Activated CD8-positive, alpha-beta T cell treated with anti-CD3 and anti-CD28 coated beads for 36 hours (primary cell): ENCODE data around the gene FBXL14. TPM values are rescaled to one million over a fixed set of nuclear protein-coding genes. Genes with fewer than 3 reads are reported as not detected.

ENCODE experiments used
- ATAC-seq: fragments of 200-7000 bp; cut with Tn5 transposase; one replicate; pipeline ENCODE4 v1.10.0; 2021; ENCODE audit warnings: mild to moderate bottlenecking, moderate library complexity
- CTCF ChIA-PET: fragments of 350-600 bp; sonication (Branson Sonifier 250); formaldehyde crosslinking; loops from one replicate; lab custom pipeline; 2021; ENCODE audit warnings: antibody characterized with exemption; lab: Charles Lee
- POLR2A ChIA-PET: fragments of 350-600 bp; sonication (Branson Sonifier 250); formaldehyde crosslinking; loops from one replicate; lab custom pipeline; 2021; ENCODE audit warnings: antibody characterized with exemption; lab: Charles Lee
- DNase-seq: peaks from one replicate; pipeline ENCODE4 v3.0.0-alpha.2; 2020
- H3K27ac Mint-ChIP-seq: one replicate; pipeline ENCODE4 v1.8.0; 2021; ENCODE audit warnings: mild to moderate bottlenecking, mixed read lengths
- H3K27me3 Mint-ChIP-seq: one replicate; pipeline ENCODE4 v1.8.0; 2021; ENCODE audit warnings: mixed read lengths
- H3K36me3 Mint-ChIP-seq: one replicate; pipeline ENCODE4 v1.8.0; 2021; ENCODE audit warnings: low read depth, mixed read lengths
- H3K4me1 Mint-ChIP-seq: one replicate; pipeline ENCODE4 v1.8.0; 2021; ENCODE audit warnings: low read depth, mixed read lengths
- H3K4me3 Mint-ChIP-seq: one replicate; pipeline ENCODE4 v1.8.0; 2021; ENCODE audit warnings: mild to moderate bottlenecking, moderate library complexity, mixed read lengths
- H3K9me3 Mint-ChIP-seq: one replicate; pipeline ENCODE4 v1.8.0; 2021; ENCODE audit warnings: mixed read lengths
- intact Hi-C: fragments of 100-400 bp; cut with micrococcal nuclease; formaldehyde crosslinking; loops from one replicate; pipeline ENCODE4 v1.10.0; 2022
- total RNA-seq, 2 experiments: library from RNA; stranded (reverse); gene quantifications; one replicate each; pipeline ENCODE4 v1.2.3, GENCODE V29; 2021
- TF ChIP-seq, protein P1 (sequence below): fragments of 200-600 bp; IDR thresholded peaks from one replicate; pipeline ENCODE4 v1.8.0; 2022; ENCODE audit warnings: antibody characterized with exemption, mild to moderate bottlenecking

FBXL14 gene
- total RNA-seq, 2 experiments from 2014 or later: 23.3 to 25.1 TPM

DNA sequence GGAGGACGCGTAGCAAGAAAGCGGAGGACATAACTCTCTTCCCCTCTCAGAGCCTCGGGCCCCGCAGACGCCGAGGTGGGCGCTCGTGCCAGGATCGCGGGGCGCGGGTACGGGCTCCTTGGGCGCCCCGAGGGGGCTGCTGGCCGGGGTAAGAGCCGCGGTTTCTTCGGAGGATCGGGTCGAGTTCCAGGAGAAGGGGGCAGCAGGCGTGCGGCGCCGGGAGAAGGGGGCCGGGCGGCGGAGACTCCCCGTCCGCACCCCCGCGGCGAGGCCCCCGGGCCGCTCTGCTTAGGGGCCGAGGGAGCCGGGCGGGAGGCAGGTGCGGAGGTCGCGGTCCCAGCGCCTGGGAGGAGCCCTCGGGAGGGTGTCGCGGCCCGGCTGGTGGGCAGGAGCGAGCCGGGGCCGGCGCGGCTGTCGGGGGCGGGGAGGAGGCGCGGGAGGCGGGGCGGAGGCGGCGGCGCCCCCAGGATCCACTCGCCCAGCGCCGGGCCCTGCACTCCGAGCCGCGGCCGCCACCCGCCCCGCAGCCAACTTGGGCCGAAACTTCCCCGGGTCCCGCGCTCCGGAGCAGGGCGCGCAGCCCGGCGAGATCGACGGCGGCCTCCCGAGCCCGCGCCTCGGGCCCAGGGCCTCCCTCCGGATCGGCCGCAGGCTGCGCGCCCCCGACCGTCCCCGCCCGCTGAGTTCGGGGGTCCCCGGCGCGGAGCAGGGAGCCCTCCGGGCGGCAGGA lies 64.4 kb downstream of the FBXL14 start:
- H3K4me3 Mint-ChIP-seq: peak overlapping the region; percentile 69
- DNase-seq: no peak
- peaks cover 32% of the 10 kb centered on the region for H3K4me1 Mint-ChIP-seq
- ATAC-seq: no peak
- intact Hi-C loops: loop anchor here (5.0 kb wide), 1 partner anchor 62 kb away; the partner anchor contains the start of gene FBXL14
- CTCF ChIA-PET: no interaction called here
- POLR2A ChIA-PET: interaction anchor here (1.3 kb wide), 1 partner anchor 40 kb away, joined by 4 read pairs; no protein-coding TSS in a partner anchor
- TF ChIP-seq, protein P1, sequence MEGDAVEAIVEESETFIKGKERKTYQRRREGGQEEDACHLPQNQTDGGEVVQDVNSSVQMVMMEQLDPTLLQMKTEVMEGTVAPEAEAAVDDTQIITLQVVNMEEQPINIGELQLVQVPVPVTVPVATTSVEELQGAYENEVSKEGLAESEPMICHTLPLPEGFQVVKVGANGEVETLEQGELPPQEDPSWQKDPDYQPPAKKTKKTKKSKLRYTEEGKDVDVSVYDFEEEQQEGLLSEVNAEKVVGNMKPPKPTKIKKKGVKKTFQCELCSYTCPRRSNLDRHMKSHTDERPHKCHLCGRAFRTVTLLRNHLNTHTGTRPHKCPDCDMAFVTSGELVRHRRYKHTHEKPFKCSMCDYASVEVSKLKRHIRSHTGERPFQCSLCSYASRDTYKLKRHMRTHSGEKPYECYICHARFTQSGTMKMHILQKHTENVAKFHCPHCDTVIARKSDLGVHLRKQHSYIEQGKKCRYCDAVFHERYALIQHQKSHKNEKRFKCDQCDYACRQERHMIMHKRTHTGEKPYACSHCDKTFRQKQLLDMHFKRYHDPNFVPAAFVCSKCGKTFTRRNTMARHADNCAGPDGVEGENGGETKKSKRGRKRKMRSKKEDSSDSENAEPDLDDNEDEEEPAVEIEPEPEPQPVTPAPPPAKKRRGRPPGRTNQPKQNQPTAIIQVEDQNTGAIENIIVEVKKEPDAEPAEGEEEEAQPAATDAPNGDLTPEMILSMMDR: no peak
- no peaks in the 10 kb centered on the region for H3K36me3 Mint-ChIP-seq
- peaks cover 67% of the 10 kb centered on the region for H3K27me3 Mint-ChIP-seq
- H3K9me3 Mint-ChIP-seq: no peaks in the 10 kb centered on the region
- no peak overlapping the region for H3K27ac Mint-ChIP-seq

DNA sequence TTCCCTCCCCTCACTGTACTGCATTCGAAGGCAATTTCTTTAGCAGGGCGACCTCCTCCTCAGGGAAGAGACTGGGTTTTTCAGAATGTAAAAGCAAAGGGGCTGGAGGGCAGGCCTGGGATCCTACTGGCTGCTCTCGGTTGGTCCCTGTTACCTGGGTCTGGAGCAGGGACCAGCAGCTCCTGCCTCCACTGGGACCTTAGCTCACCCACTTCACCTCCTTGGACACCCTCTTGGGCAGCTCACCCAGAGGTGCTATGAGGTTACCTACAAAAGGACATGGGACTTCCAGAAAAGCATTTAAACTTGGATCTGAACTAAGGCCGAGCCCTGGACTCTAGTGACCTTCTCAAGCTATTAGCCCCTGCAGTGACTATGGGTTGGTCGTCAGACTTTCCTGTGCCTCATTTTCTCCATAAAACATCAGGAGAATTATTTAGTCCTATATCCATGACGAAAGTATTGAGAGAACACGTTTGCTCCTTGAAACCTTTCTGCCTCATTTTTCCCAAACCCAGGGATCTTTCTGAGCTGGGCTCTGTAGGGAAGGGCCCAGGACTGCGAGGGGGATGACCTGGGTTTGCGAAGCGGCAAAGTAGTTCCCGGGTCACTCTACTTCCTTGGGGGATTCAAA lies 65.0 kb downstream of the FBXL14 start:
- no peak for ATAC-seq
- no peaks in the 10 kb centered on the region for H3K36me3 Mint-ChIP-seq
- intact Hi-C loops: no loop called here
- no peaks in the 10 kb centered on the region for H3K9me3 Mint-ChIP-seq
- no peak overlapping the region for H3K27ac Mint-ChIP-seq
- POLR2A ChIA-PET: interaction anchor here (1.3 kb wide), 1 partner anchor 39 kb away, joined by 4 read pairs; no protein-coding TSS in a partner anchor
- H3K4me3 Mint-ChIP-seq: peak overlapping the region; percentile 69
- peaks cover 32% of the 10 kb centered on the region for H3K4me1 Mint-ChIP-seq
- peaks cover 72% of the 10 kb centered on the region for H3K27me3 Mint-ChIP-seq
- no peak for DNase-seq
- TF ChIP-seq, protein P1: no peak
- CTCF ChIA-PET: interaction anchor here (1.4 to 2.2 kb wide), 3 partner anchors 54 to 411 kb away, joined by 3 to 8 read pairs (median 5); no protein-coding TSS in a partner anchor

DNA sequence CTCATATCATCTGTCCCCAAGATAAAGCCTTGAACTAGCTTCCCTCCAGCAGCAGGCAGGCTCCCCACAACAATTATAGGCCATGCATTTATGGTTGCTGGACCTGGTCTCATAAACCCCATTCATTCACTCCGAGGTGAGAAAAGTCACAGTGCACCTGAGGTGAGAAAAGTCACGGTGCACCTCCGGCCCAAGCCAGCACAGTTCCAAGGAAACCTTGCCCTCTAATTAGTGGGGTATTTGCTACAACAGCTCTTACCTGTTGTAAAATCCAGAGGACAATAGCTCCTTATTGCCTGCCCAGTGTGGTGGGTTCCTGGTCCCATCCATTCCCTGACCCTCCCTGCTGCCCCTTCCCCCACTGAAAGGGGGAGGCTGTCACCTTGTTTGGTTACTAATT lies 65.6 kb downstream of the FBXL14 start:
- Mint-ChIP-seq H3K4me1 (peaks cover 28% of the 10 kb centered on the region), H3K27me3 (peaks cover 74% of the 10 kb centered on the region), H3K27ac (no peak overlapping the region), H3K9me3 (no peaks in the 10 kb centered on the region), H3K36me3 (no peaks in the 10 kb centered on the region), H3K4me3 (no peak overlapping the region)
- TF ChIP-seq, protein P1: no peak
- no peak for ATAC-seq
- intact Hi-C loops: no loop called here
- DNase-seq: no peak
- ChIA-PET POLR2A (interaction anchor here (1.3 kb wide), 1 partner anchor 39 kb away, joined by 4 read pairs; no protein-coding TSS in a partner anchor), CTCF (interaction anchor here (1.4 to 2.2 kb wide), 3 partner anchors 55 to 410 kb away, joined by 3 to 8 read pairs (median 5); no protein-coding TSS in a partner anchor)

DNA sequence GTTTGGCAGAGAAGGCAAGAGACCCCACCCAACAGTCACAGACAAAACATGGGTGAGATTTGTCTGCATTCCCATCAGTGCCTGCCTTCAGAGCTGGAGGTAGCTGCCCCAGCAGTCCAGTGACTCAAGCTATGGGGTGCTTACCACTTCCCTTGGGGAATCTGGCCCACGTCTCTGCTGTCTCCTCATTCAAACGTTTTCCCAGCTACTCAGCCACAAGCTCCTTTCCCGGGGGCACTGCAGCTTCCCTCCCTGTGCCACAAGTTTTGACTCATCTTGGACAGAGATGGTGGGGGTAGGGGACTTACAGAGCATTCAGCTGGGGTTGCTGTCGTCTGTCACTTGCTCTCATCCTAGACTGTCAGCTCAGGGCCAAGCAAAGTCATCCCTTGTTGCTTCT lies 66.6 kb downstream of the FBXL14 start:
- ChIA-PET POLR2A (no interaction called here), CTCF (interaction anchor here (1.4 to 2.2 kb wide), 3 partner anchors 56 to 409 kb away, joined by 3 to 8 read pairs (median 5); no protein-coding TSS in a partner anchor)
- TF ChIP-seq, protein P1: no peak
- ATAC-seq: no peak
- H3K9me3 Mint-ChIP-seq: no peaks in the 10 kb centered on the region
- H3K36me3 Mint-ChIP-seq: no peaks in the 10 kb centered on the region
- H3K27ac Mint-ChIP-seq: no peak overlapping the region
- peaks cover 18% of the 10 kb centered on the region for H3K4me1 Mint-ChIP-seq
- peaks cover 67% of the 10 kb centered on the region for H3K27me3 Mint-ChIP-seq
- H3K4me3 Mint-ChIP-seq: no peak overlapping the region
- DNase-seq: no peak
- intact Hi-C loops: no loop called here
